Measurements from ENCODE around the gene FTO. TPM values are rescaled to one million over a fixed set of nuclear protein-coding genes. Genes with fewer than 3 reads are reported as not detected.
A peak's percentile ranks its signal among the peaks of the same experiment; 100 is the strongest.

Gene FTO
- total and polyA plus RNA-seq, 5 experiments from 2014 or later, result 51.2 to 91.9 (median 70.2) TPM

DNA sequence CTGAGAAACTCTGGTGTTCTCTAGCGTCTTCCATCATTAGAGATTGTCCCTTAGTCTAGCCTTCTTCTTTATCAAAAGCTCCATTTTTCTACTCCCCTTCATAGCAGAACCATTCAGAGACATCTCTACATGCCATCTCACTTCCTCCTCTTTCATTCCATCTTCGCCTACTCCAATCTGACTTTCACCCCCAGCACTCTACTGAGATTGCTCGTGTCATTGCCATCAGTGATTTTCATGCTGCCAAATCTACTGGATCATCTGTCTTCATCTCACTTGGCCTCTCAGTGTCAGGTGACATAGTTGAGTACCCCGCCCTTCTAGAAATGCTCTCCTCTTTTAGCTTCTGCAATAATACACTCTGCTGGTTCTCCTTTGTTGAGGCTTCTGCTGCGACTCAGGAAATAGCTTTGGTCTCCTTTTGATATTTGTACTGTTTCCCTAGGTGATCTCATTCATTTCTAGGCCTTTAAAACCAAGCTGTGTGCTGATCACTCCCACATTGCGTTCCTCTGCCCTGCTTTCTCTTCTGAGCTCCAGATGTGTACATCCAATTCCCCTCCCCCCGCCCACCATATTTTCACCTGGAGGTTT lies 119.1 kb downstream of the FTO start:
- POLR2A ChIA-PET, result no interaction called here
- DNase-seq, result peak in 8 of 10 donors; percentile 17 to 84 (median 61)
- no peaks in the 10 kb centered on the region for H3K27me3 Mint-ChIP-seq
- H3K36me3 Mint-ChIP-seq, result peaks cover 0 to 16% (median 16%) of the 10 kb centered on the region in 3 donors
- H3K27ac Mint-ChIP-seq, result no peak overlapping the region
- H3K4me3 Mint-ChIP-seq, result no peak overlapping the region
- peak; percentile 98 for ATAC-seq
- no peaks in the 10 kb centered on the region for H3K9me3 Mint-ChIP-seq
- H3K4me1 Mint-ChIP-seq, result peaks cover 6 to 18% (median 10%) of the 10 kb centered on the region in 4 donors

- Mint-ChIP-seq H3K4me1 (peaks cover 6 to 16% (median 8%) of the 10 kb centered on the region in 4 donors), H3K9me3 (no peaks in the 10 kb centered on the region), H3K36me3 (peaks cover 7 to 42% (median 35%) of the 10 kb centered on the region in 3 donors), H3K4me3 (no peak overlapping the region), H3K27ac (no peak overlapping the region), H3K27me3 (no peaks in the 10 kb centered on the region)
- ATAC-seq, result no peak
- POLR2A ChIA-PET, result interaction anchor here (0.6 kb wide), 1 partner anchor 83 kb away, joined by 10 read pairs; no protein-coding TSS in a partner anchor
- no peak for DNase-seq
Measured at GRCh38 chr16:53826658-53827057, 122.7 kb downstream of the FTO start.

- POLR2A ChIA-PET, result no interaction called here
- Mint-ChIP-seq H3K4me3 (no peak overlapping the region), H3K27ac (no peak overlapping the region), H3K36me3 (peaks cover 13 to 46% (median 41%) of the 10 kb centered on the region in 3 donors), H3K27me3 (no peaks in the 10 kb centered on the region), H3K9me3 (no peaks in the 10 kb centered on the region), H3K4me1 (peaks cover 0 to 9% (median 8%) of the 10 kb centered on the region in 4 donors)
- DNase-seq (no peak), ATAC-seq (no peak)
Measured at GRCh38 chr16:53827741-53828140, 123.8 kb downstream of the FTO start.

DNA sequence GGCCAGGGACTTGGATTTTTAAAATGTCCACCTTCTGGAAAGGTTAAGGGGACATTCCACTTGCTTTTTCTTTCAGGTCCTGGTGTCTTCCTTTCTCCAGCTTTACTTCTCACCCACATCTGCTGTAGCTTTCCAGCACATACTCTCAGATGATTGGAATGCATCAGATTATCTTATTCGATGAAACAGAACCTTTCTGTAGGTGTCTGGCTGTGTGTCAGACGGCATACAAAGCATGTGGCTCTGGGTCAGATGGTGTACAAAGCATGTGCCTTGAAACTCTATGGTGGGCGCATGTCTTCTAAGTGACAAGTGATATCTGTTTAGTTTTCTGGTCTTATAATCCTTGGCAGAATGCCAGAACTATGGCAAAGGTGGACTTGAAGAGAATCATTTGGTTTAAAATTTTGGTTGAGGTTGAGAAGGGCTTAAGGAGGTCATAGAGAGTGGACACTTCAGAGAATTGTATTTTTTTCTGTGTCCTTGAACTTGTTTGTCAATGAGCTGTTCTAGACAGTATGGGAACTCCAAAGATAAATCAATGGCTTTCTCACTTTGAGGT lies 125.3 kb downstream of the FTO start:
- no peaks in the 10 kb centered on the region for H3K27me3 Mint-ChIP-seq
- H3K4me1 Mint-ChIP-seq, result peaks cover 0 to 9% (median 8%) of the 10 kb centered on the region in 4 donors
- no peaks in the 10 kb centered on the region for H3K9me3 Mint-ChIP-seq
- H3K4me3 Mint-ChIP-seq, result no peak overlapping the region
- no peak overlapping the region for H3K27ac Mint-ChIP-seq
- ATAC-seq (no peak), DNase-seq (no peak)
- peaks cover 18 to 55% (median 55%) of the 10 kb centered on the region in 3 donors for H3K36me3 Mint-ChIP-seq
- POLR2A ChIA-PET, result no interaction called here

DNA sequence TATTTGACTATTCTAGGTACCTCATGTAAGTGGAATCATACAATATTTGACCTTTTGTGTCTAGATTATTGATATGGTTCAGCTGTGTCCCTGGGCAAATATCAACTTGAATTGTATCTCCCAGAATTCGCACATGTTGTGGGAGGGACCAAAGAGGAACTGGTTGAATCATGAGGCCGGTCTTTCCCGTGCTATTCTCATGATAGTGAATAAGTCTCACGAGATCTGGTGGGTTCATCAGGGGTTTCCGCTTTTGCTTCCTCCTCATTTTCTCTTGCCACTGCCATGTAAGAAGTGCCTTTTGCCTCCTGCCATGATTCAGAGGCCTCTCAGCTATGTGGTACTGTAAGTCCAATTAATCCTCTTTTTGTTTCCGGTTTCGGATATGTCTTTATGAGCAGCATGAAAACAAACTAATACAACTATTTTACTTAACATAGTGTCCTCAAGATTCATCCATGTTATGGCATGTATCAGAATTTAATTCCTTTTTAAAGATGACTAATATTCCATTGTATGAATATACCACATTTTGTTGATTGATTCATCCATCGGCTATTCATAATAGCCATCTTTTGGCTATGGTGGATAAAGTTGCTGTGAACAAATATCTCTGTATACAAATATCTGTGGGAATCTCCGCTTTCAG lies 129.1 kb downstream of the FTO start:
- Mint-ChIP-seq H3K4me3 (no peak overlapping the region), H3K9me3 (no peaks in the 10 kb centered on the region), H3K27me3 (no peaks in the 10 kb centered on the region), H3K27ac (no peak overlapping the region), H3K36me3 (peaks cover 37 to 66% (median 57%) of the 10 kb centered on the region in 3 donors), H3K4me1 (peaks cover 0 to 35% (median 17%) of the 10 kb centered on the region in 4 donors)
- no peak for ATAC-seq
- POLR2A ChIA-PET, result no interaction called here
- no peak for DNase-seq

DNA sequence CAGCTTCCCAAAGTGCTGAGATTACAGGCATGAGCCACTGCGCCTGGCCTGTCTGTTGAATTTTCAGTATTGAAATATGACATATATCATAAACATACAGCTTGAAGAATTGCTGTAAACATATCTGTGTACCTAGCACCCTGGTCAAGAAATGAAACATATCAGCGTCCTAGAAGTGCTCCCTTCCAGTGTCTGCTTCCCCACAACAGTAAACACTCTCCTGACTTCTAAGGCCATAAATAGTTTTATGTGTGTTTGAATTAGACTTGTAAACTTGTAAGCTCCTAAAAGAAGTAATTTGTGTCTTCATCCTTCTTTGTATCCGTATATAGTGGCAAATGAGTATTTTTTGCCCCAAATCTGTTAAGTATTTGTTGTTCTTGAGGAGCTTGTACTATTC lies 132.2 kb downstream of the FTO start:
- H3K27me3 Mint-ChIP-seq, result no peaks in the 10 kb centered on the region
- ATAC-seq, result no peak
- no peaks in the 10 kb centered on the region for H3K9me3 Mint-ChIP-seq
- H3K27ac Mint-ChIP-seq, result peak overlapping the region in 1 of 10 donors; percentile 4
- no peak for DNase-seq
- POLR2A ChIA-PET, result no interaction called here
- H3K4me1 Mint-ChIP-seq, result peaks cover 2 to 30% (median 15%) of the 10 kb centered on the region in 4 donors
- peaks cover 34 to 55% (median 49%) of the 10 kb centered on the region in 3 donors for H3K36me3 Mint-ChIP-seq
- H3K4me3 Mint-ChIP-seq, result no peak overlapping the region

DNA sequence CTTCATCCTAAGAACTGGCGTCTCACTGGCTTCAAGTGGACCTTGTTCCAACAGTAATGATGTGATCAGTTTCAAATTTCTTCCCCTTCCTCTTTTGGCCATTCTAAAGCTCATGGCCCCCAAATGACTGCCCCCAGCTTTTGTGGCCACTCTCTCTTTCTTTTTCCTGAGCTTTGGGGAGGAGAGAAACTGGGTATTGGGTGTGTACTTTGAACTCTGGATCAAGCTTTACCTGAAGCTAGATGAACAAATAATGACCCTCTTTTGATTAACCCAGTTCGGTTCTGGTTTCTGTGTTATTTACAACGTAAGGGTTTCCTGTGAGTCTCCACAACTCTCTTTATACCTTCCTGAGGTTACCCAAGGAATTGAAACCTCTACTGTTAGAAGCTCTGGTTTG lies 132.7 kb downstream of the FTO start:
- Mint-ChIP-seq H3K27me3 (no peaks in the 10 kb centered on the region), H3K36me3 (peaks cover 31 to 50% (median 46%) of the 10 kb centered on the region in 3 donors), H3K9me3 (no peaks in the 10 kb centered on the region), H3K4me3 (no peak overlapping the region), H3K4me1 (peaks cover 2 to 30% (median 13%) of the 10 kb centered on the region in 4 donors), H3K27ac (peak overlapping the region in 1 of 10 donors; percentile 23)
- ATAC-seq (no peak), DNase-seq (no peak)
- POLR2A ChIA-PET, result no interaction called here

DNA sequence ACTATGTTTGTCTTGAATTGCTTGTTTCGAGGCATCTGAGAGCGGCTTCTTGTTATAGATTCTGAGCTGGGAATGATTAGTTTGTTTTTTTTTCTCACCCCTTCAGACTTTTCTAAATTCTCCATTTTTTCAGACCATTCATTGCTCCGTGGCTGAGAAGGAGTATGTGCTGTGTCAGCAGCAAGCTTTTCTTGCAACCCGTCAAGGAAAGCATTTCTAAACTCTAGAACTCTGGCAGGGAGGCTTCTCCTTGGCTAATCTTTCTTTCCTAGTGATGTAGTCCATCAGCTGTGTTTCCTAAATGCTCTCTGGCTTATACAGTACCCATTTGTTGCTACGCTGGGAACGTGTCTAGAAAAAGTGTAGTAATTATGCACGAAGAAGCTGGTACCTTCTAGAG lies 133.5 kb downstream of the FTO start:
- no peaks in the 10 kb centered on the region for H3K9me3 Mint-ChIP-seq
- H3K27ac Mint-ChIP-seq, result peak overlapping the region in 1 of 10 donors; percentile 23
- no peaks in the 10 kb centered on the region for H3K27me3 Mint-ChIP-seq
- DNase-seq (no peak), ATAC-seq (no peak)
- H3K4me3 Mint-ChIP-seq, result no peak overlapping the region
- POLR2A ChIA-PET, result no interaction called here
- peaks cover 2 to 30% (median 12%) of the 10 kb centered on the region in 4 donors for H3K4me1 Mint-ChIP-seq
- H3K36me3 Mint-ChIP-seq, result peaks cover 28 to 48% (median 41%) of the 10 kb centered on the region in 3 donors

DNA sequence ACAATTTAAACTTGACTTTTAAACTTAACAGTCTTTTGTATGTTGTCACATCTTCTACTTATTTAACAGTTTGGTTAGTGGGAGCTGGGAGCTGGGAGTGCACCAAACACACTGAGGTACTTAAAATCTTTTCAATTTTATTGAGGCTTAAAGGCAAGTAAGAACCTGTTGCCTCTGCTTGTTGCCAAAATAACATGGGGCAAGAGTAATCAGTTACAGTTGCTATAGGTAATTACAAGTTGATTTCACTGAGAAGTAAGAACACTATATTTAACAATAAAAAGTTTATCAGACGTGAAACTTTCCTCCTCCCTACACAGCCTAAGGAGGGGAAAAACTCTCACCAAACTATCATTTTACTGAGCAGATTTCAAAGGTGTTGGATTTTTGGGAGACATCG lies 135.2 kb downstream of the FTO start:
- POLR2A ChIA-PET, result no interaction called here
- no peak overlapping the region for H3K4me3 Mint-ChIP-seq
- no peaks in the 10 kb centered on the region for H3K9me3 Mint-ChIP-seq
- no peak for ATAC-seq
- H3K27ac Mint-ChIP-seq, result no peak overlapping the region
- H3K27me3 Mint-ChIP-seq, result no peaks in the 10 kb centered on the region
- DNase-seq, result no peak
- H3K4me1 Mint-ChIP-seq, result peaks cover 2 to 30% (median 12%) of the 10 kb centered on the region in 4 donors
- H3K36me3 Mint-ChIP-seq, result peaks cover 20 to 37% (median 26%) of the 10 kb centered on the region in 3 donors

GRCh38 chr16:53840456-53840855 lies 136.5 kb downstream of the FTO start:
- peaks cover 2 to 21% (median 12%) of the 10 kb centered on the region in 4 donors for H3K4me1 Mint-ChIP-seq
- no peak overlapping the region for H3K27ac Mint-ChIP-seq
- ATAC-seq (no peak), DNase-seq (no peak)
- H3K9me3 Mint-ChIP-seq, result no peaks in the 10 kb centered on the region
- H3K27me3 Mint-ChIP-seq, result no peaks in the 10 kb centered on the region
- POLR2A ChIA-PET, result no interaction called here
- H3K4me3 Mint-ChIP-seq, result no peak overlapping the region
- H3K36me3 Mint-ChIP-seq, result peaks cover 11 to 44% (median 24%) of the 10 kb centered on the region in 3 donors

DNA sequence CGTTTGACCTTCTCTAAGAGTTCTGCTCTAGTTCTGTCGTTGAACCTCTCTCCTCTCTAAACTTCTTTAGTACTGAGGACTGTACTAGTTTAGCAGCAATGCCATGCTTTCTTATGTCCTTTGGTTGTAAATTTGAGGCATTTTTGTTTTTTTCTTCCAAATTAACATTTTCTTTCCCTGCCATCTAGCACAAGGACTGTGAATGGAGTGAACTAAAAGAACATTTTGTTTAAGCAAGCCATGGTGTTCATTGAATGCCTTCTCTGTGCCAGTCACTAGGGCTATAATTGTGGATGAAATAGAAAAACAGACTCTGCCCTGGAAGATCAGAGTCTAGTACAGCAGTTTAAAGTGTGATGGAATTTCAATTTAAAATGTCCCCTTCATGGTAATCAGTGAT lies 137.9 kb downstream of the FTO start:
- no peak for ATAC-seq
- H3K27ac Mint-ChIP-seq, result no peak overlapping the region
- POLR2A ChIA-PET, result no interaction called here
- H3K4me3 Mint-ChIP-seq, result no peak overlapping the region
- peaks cover 4 to 39% (median 19%) of the 10 kb centered on the region in 3 donors for H3K36me3 Mint-ChIP-seq
- DNase-seq, result no peak
- H3K9me3 Mint-ChIP-seq, result no peaks in the 10 kb centered on the region
- no peaks in the 10 kb centered on the region for H3K27me3 Mint-ChIP-seq
- peaks cover 2 to 12% (median 7%) of the 10 kb centered on the region in 4 donors for H3K4me1 Mint-ChIP-seq

- POLR2A ChIA-PET, result no interaction called here
- Mint-ChIP-seq H3K4me1 (peaks cover 1 to 8% (median 2%) of the 10 kb centered on the region in 4 donors), H3K4me3 (no peak overlapping the region), H3K36me3 (peaks cover under 1 to 35% (median 15%) of the 10 kb centered on the region in 3 donors), H3K9me3 (no peaks in the 10 kb centered on the region), H3K27me3 (no peaks in the 10 kb centered on the region), H3K27ac (no peak overlapping the region)
- DNase-seq (no peak), ATAC-seq (no peak)
Measured at GRCh38 chr16:53843084-53843483, 139.1 kb downstream of the FTO start.

GRCh38 chr16:53844804-53845203 lies 140.8 kb downstream of the FTO start:
- DNase-seq (no peak), ATAC-seq (no peak)
- H3K27ac Mint-ChIP-seq, result peak overlapping the region in 1 of 10 donors; percentile 16
- no peak overlapping the region for H3K4me3 Mint-ChIP-seq
- no peaks in the 10 kb centered on the region for H3K9me3 Mint-ChIP-seq
- POLR2A ChIA-PET, result no interaction called here
- peaks cover 0 to 40% (median 12%) of the 10 kb centered on the region in 3 donors for H3K36me3 Mint-ChIP-seq
- H3K27me3 Mint-ChIP-seq, result no peaks in the 10 kb centered on the region
- peaks cover 5 to 17% (median 16%) of the 10 kb centered on the region in 4 donors for H3K4me1 Mint-ChIP-seq
